Erythroblast (primary cell): ENCODE data around the gene ADCY7.
A peak's percentile ranks its signal among the peaks of the same experiment; 100 is the strongest.
"Not testable (repeated sequence)": the region's sequence is repeated elsewhere in the genome, so short reads cannot be mapped to it uniquely, and the experiment has no call there.

Experiments
- DNase-seq, 2 experiments: peaks; one replicate each; lab custom pipeline; 2025; lab: John Stamatoyannopoulos, UW
- GATA1 ChIP-seq: IDR thresholded peaks from 2 replicates; pipeline ENCODE4 v1.6.1; 2011; ENCODE audit warnings: low read depth, mild to moderate bottlenecking, control low read depth, low read length, moderate library complexity
- POLR2A ChIP-seq: IDR thresholded peaks from 2 replicates; pipeline ENCODE4 v1.6.1; 2011; ENCODE audit warnings: mild to moderate bottlenecking, low read length

The ADCY7 gene

GRCh38 chr16:50340578-50340977 lies 74.2 kb downstream of the ADCY7 start:
- DNase-seq = no peak
- TF ChIP-seq GATA1 (no peak), POLR2A (no peak)

GRCh38 chr16:50343566-50343965 lies 77.2 kb downstream of the ADCY7 start:
- not testable (repeated sequence) for DNase-seq

- not testable (repeated sequence) for DNase-seq
These were observed 78.9 kb downstream of the ADCY7 start for GRCh38 chr16:50345210-50345609.

- TF ChIP-seq POLR2A = no peak
- no peak for TF ChIP-seq GATA1
- no peak for DNase-seq
These were observed 84.8 kb downstream of the ADCY7 start for GRCh38 chr16:50351116-50351515.

- no peak for DNase-seq
- TF ChIP-seq GATA1 = no peak
- TF ChIP-seq POLR2A = no peak
These were observed 85.6 kb downstream of the ADCY7 start for GRCh38 chr16:50351952-50352351.

GRCh38 chr16:50354082-50354481 lies 87.7 kb downstream of the ADCY7 start:
- TF ChIP-seq POLR2A (no peak), GATA1 (no peak)

GRCh38 chr16:50354629-50355456 lies 88.5 kb downstream of the ADCY7 start:
- no peak for TF ChIP-seq GATA1
- TF ChIP-seq POLR2A = no peak

More at GRCh38 chr16:50354082-50354481, 87.7 kb downstream of the ADCY7 start:
- DNase-seq = no peak

GRCh38 chr16:50359626-50360025 lies 93.3 kb downstream of the ADCY7 start:
- DNase-seq = no peak
- no peak for TF ChIP-seq GATA1

More at GRCh38 chr16:50354629-50355456, 88.5 kb downstream of the ADCY7 start:
- DNase-seq = peak; percentile 13 to 50

GRCh38 chr16:50360033-50360778 lies 93.9 kb downstream of the ADCY7 start:
- no peak for DNase-seq
- TF ChIP-seq GATA1 = no peak
- TF ChIP-seq POLR2A = no peak

GRCh38 chr16:50360779-50361178 lies 94.4 kb downstream of the ADCY7 start:
- DNase-seq = peak in 1 of 2 experiments; percentile 7
- TF ChIP-seq POLR2A (no peak), GATA1 (no peak)

- DNase-seq = no peak
- TF ChIP-seq POLR2A (no peak), GATA1 (no peak)
These were observed 97.3 kb downstream of the ADCY7 start for GRCh38 chr16:50363656-50364055.

GRCh38 chr16:50365791-50366575 lies 99.6 kb downstream of the ADCY7 start:
- no peak for TF ChIP-seq POLR2A
- no peak for TF ChIP-seq GATA1
- no peak for DNase-seq
